MM.1S (cell line): ENCODE data around the gene RNGTT.

Source experiments
- EZH2 ChIP-seq: fragments of 300-600 bp; sonication (generic); optimal IDR thresholded peaks from 2 replicates; pipeline ENCODE3; 2017; ENCODE audit warnings: low read depth, mild to moderate bottlenecking, antibody characterized with exemption, low read length, mixed read lengths
- EZH2phosphoT487 ChIP-seq: fragments of 300-600 bp; sonication (generic); IDR thresholded peaks from 2 replicates; pipeline ENCODE4 v1.6.1; 2018; ENCODE audit warnings: antibody characterized with exemption, low read length
- TF ChIP-seq, protein P1 (sequence below): fragments of 300-600 bp; sonication (generic); IDR thresholded peaks from 2 replicates; pipeline ENCODE4 v1.5.1; 2016; ENCODE audit warnings: antibody characterized with exemption, low read length, mixed read lengths

DNA sequence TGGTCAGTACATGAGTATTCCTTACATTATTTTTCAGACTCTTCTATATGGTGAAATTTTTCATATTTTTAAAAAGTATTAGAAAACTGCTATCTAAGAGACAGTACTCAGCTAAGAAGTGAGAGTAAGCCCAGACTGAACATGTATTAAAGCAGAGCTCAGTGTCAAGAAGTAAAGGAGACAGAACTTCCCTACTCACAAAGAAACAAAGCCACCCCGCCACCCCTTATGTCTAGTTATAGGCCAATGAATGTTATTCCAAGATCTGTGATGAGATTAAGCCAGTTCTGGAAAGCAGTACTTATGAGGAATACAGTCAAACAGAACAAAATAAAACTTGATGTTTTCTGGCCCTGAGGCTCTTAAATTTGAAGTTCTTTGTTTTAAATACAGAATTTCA lies 114.5 kb downstream of the RNGTT start:
- TF ChIP-seq, protein P1, sequence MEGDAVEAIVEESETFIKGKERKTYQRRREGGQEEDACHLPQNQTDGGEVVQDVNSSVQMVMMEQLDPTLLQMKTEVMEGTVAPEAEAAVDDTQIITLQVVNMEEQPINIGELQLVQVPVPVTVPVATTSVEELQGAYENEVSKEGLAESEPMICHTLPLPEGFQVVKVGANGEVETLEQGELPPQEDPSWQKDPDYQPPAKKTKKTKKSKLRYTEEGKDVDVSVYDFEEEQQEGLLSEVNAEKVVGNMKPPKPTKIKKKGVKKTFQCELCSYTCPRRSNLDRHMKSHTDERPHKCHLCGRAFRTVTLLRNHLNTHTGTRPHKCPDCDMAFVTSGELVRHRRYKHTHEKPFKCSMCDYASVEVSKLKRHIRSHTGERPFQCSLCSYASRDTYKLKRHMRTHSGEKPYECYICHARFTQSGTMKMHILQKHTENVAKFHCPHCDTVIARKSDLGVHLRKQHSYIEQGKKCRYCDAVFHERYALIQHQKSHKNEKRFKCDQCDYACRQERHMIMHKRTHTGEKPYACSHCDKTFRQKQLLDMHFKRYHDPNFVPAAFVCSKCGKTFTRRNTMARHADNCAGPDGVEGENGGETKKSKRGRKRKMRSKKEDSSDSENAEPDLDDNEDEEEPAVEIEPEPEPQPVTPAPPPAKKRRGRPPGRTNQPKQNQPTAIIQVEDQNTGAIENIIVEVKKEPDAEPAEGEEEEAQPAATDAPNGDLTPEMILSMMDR, result no peak
- no peak for TF ChIP-seq EZH2
- TF ChIP-seq EZH2phosphoT487, result no peak
